ENCODE data around the gene AGO3. TPM values are rescaled to one million over a fixed set of nuclear protein-coding genes. Genes with fewer than 3 reads are reported as not detected.

Gene AGO3
- total and polyA plus RNA-seq, 2 of the 13 experiments (the other 11 are each of a cell fraction or from before 2014, with no cell fraction given), result 21.2 to 27.1 TPM

DNA sequence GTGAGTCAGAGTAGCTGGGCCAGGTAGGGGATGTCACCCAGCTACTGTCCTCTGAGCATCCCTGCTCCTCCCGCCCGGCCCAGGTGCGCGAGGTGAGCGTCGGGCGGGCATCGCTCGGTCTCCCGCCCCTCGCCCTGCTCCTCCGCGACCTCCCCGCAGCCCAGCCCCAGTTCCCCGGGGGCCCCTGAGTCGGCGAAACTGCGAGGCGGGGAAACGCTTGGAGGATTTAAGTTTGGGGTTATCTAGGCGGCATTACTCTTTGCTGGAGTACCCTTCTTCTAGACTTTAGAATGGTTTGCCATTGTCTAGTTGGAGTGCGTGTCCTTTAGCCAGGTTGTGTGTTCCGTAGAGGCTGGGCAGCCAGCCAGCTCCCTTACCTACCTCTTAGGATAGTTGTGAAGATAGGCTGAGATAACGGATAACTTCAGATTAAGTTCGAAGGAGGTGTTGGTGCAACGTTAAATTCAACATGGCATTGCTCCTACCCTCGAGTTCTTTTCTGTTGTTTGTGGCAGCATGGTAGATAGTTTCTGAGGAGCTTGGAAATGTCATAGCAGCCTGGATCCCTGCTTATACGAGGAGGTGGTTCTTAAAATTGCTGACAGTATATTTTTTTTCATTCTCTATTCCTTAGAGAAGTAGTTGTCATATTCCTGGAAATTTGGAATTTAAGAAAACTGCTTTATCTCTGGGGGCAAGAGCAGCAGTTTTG is 697 bp downstream of the AGO3 start (continued):
- TF ChIP-seq HNRNPH1 (optimal IDR thresholded peaks at IDR 0.05; ENCODE audit: low read depth, low read length), result no peak
- TF ChIP-seq, protein P1, sequence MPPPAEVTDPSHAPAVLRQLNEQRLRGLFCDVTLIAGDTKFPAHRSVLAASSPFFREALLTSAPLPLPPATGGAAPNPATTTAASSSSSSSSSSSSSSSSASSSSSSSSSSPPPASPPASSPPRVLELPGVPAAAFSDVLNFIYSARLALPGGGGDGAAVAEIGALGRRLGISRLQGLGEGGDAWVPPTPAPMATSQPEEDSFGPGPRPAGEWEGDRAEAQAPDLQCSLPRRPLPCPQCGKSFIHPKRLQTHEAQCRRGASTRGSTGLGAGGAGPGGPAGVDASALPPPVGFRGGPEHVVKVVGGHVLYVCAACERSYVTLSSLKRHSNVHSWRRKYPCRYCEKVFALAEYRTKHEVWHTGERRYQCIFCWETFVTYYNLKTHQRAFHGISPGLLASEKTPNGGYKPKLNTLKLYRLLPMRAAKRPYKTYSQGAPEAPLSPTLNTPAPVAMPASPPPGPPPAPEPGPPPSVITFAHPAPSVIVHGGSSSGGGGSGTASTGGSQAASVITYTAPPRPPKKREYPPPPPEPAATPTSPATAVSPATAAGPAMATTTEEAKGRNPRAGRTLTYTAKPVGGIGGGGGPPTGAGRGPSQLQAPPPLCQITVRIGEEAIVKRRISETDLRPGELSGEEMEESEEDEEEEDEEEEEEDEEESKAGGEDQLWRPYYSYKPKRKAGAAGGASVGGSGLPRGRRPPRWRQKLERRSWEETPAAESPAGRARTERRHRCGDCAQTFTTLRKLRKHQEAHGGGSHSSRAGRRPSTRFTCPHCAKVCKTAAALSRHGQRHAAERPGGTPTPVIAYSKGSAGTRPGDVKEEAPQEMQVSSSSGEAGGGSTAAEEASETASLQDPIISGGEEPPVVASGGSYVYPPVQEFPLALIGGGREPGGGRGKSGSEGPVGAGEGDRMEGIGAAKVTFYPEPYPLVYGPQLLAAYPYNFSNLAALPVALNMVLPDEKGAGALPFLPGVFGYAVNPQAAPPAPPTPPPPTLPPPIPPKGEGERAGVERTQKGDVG (CRISPR knock-in tag; IDR thresholded peaks at IDR 0.05; ENCODE audit: borderline replicate concordance), result no peak
- no peak for TF ChIP-seq REPIN1 (CRISPR knock-in tag; IDR thresholded peaks at IDR 0.05; ENCODE audit: borderline replicate concordance, low read depth)
- TF ChIP-seq HIVEP1 (CRISPR knock-in tag; IDR thresholded peaks at IDR 0.05), result 0 out of 2 replicates have a peak, but pooled peaks have one; percentile 26
- TF ChIP-seq KMT2A (CRISPR knock-in tag; IDR thresholded peaks at IDR 0.05), result peak; percentile 34
- no peak for TF ChIP-seq NR2F1 (CRISPR knock-in tag; IDR thresholded peaks at IDR 0.05)
- no peak for TF ChIP-seq ZNF33B (CRISPR knock-in tag; IDR thresholded peaks at IDR 0.05)
- TF ChIP-seq MLX (CRISPR knock-in tag; IDR thresholded peaks at IDR 0.05), result no peak
- no peak for TF ChIP-seq SP140L (CRISPR knock-in tag; IDR thresholded peaks at IDR 0.05; ENCODE audit: borderline replicate concordance)
- TF ChIP-seq AGO2 (optimal IDR thresholded peaks at IDR 0.05; ENCODE audit: low read depth, low read length), result no peak
- no peak for TF ChIP-seq MZF1 (CRISPR knock-in tag; IDR thresholded peaks at IDR 0.05; ENCODE audit: borderline replicate concordance)
- TF ChIP-seq DPF2 (CRISPR knock-in tag; IDR thresholded peaks at IDR 0.05; ENCODE audit: borderline replicate concordance, low read depth), result no peak
- 0 out of 2 replicates have a peak, but pooled peaks have one; percentile 2 for TF ChIP-seq POGZ (CRISPR knock-in tag; IDR thresholded peaks at IDR 0.05)
- peak; percentile 57 for TF ChIP-seq ZNF781 (CRISPR knock-in tag; IDR thresholded peaks at IDR 0.05; ENCODE audit: borderline replicate concordance, not compliant biosample characterization)
- TF ChIP-seq HMGA1 (CRISPR knock-in tag; conservative IDR thresholded peaks at IDR 0.05), result no peak
- TF ChIP-seq RXRA (CRISPR knock-in tag; IDR thresholded peaks at IDR 0.05), result no peak
- TF ChIP-seq ZFP36 (IDR thresholded peaks at IDR 0.05; ENCODE audit: borderline replicate concordance, low read depth, low read length, partially characterized antibody), result no peak
- no peak for TF ChIP-seq ZNF484 (CRISPR knock-in tag; IDR thresholded peaks at IDR 0.05; ENCODE audit: borderline replicate concordance, low read depth)
- no peak for TF ChIP-seq ZBTB39 (CRISPR knock-in tag; IDR thresholded peaks at IDR 0.05)
- TF ChIP-seq, protein P2, sequence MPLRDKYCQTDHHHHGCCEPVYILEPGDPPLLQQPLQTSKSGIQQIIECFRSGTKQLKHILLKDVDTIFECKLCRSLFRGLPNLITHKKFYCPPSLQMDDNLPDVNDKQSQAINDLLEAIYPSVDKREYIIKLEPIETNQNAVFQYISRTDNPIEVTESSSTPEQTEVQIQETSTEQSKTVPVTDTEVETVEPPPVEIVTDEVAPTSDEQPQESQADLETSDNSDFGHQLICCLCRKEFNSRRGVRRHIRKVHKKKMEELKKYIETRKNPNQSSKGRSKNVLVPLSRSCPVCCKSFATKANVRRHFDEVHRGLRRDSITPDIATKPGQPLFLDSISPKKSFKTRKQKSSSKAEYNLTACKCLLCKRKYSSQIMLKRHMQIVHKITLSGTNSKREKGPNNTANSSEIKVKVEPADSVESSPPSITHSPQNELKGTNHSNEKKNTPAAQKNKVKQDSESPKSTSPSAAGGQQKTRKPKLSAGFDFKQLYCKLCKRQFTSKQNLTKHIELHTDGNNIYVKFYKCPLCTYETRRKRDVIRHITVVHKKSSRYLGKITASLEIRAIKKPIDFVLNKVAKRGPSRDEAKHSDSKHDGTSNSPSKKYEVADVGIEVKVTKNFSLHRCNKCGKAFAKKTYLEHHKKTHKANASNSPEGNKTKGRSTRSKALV (CRISPR knock-in tag; IDR thresholded peaks at IDR 0.05), result peak; percentile 58; the same call in 1 of the 2 replicates
- TF ChIP-seq HES4 (CRISPR knock-in tag; IDR thresholded peaks at IDR 0.05; ENCODE audit: borderline replicate concordance), result no peak
- TF ChIP-seq ZNF879 (CRISPR knock-in tag; IDR thresholded peaks at IDR 0.05), result no peak
